Mesodermal cell (in vitro differentiated cells): ENCODE measurements around the gene DUS4L.

ENCODE experiments used
- H3K27ac ChIP-seq: 2 replicates; pipeline ENCODE4 v1.7.0; 2013; ENCODE audit warnings: mild to moderate bottlenecking, low read depth, low read length, moderate library complexity; ENCODE audit not compliant: severe bottlenecking
- H3K36me3 ChIP-seq: 2 replicates; pipeline ENCODE4 v1.7.1; 2013; ENCODE audit warnings: mild to moderate bottlenecking, low read length, moderate library complexity; ENCODE audit not compliant: control insufficient read depth, insufficient read depth
- H3K4me1 ChIP-seq: one replicate; pipeline ENCODE4 v1.7.1; 2013; ENCODE audit warnings: mild to moderate bottlenecking, low read length; ENCODE audit not compliant: insufficient read depth, control insufficient read depth, poor library complexity, severe bottlenecking
- H3K4me3 ChIP-seq: 2 replicates; pipeline ENCODE4 v1.7.0; 2013; ENCODE audit warnings: low read length, control low read depth, mild to moderate bottlenecking; ENCODE audit not compliant: insufficient read depth, poor library complexity, severe bottlenecking; ENCODE audit errors: extremely low read depth
- H3K9me3 ChIP-seq: 2 replicates; pipeline ENCODE4 v1.7.1; 2013; ENCODE audit warnings: mild to moderate bottlenecking, low read length, moderate library complexity; ENCODE audit not compliant: control insufficient read depth
- WGBS, 2 experiments: methylation state at CpG; one replicate each; pipeline ENCODE4 v1.1.5; 2013; ENCODE audit warnings: missing lambda C conversion rate in 2 of 2; ENCODE audit not compliant: insufficient coverage in 2 of 2; 5-methylcytosine and 5-hydroxymethylcytosine counted together

The DUS4L gene

DNA sequence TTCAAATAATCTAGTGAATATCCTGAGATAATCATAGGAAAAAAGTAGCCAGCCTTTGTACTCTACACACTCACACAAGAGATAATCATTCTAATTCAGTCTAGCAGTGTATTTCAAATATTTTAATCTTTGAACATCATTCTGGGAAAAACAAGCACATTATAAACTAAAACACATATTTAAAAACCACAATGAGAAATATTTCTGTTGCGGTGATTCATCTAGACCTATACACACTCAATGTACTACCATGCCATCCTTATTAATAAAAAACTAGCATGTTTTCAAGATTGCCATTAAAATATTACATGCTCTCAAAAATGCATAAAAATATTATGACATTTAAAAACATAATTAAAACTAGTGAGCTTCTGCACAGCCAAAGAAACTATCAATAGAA lies 11.8 kb upstream of the DUS4L start:
- H3K27ac ChIP-seq = no peak overlapping the region
- no peak overlapping the region for H3K4me3 ChIP-seq
- peaks cover 50% of the 10 kb centered on the region for H3K36me3 ChIP-seq
- WGBS, 2 experiments = no CpG with 5 or more reads among the region's 1 CpG
- no peaks in the 10 kb centered on the region for H3K4me1 ChIP-seq
- H3K9me3 ChIP-seq = no peaks in the 10 kb centered on the region

DNA sequence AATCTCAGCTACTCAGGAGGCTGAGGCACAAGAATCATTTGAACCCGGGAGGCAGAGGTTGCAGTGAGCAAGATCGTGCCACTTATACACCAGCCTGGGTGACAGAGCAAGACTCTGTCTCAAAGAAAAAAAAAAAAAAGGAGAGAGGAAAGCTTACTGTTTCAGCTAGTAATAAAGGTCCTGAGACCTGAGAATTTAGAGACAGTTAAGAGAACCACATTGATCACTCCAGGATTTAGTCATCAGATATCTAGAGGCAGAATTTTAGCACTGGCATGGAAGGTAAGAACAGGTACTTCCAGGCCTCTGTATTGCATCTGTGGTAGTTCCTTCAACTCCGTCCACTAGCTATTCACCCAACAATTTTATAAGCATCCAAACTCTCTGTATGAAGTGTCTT lies 7.9 kb upstream of the DUS4L start:
- 88 to 95% methylated on average over 1 to 2 of the region's 3 CpGs for WGBS, 2 experiments
- no peak overlapping the region for H3K27ac ChIP-seq
- H3K4me1 ChIP-seq = no peaks in the 10 kb centered on the region
- H3K9me3 ChIP-seq = no peaks in the 10 kb centered on the region
- no peak overlapping the region for H3K4me3 ChIP-seq
- peaks cover 48% of the 10 kb centered on the region for H3K36me3 ChIP-seq

DNA sequence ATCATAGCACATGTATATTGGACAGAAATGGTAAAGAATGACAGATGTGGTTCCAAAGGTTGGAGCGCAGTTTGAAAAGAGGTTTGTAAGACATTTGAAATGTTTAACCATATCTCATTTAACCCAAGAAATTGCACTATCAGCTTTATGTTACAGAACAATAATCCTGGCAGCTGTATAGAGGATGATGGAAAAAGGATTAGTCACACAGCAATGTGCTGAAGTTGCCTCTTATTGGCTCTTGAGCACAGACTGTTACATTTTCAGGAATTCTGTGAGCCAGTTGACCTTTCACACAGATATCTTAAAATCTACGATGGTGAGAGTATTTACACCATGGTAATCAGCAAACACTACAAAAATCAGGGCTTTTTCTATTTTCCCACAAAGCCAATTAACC lies 3.9 kb upstream of the DUS4L start:
- Histone ChIP-seq H3K27ac (no peak overlapping the region), H3K4me1 (peaks cover 13% of the 10 kb centered on the region), H3K36me3 (peaks cover 28% of the 10 kb centered on the region), H3K9me3 (no peaks in the 10 kb centered on the region), H3K4me3 (no peak overlapping the region)
- WGBS, 2 experiments = 75 to 86% methylated on average over 1 of the region's 2 CpGs

DNA sequence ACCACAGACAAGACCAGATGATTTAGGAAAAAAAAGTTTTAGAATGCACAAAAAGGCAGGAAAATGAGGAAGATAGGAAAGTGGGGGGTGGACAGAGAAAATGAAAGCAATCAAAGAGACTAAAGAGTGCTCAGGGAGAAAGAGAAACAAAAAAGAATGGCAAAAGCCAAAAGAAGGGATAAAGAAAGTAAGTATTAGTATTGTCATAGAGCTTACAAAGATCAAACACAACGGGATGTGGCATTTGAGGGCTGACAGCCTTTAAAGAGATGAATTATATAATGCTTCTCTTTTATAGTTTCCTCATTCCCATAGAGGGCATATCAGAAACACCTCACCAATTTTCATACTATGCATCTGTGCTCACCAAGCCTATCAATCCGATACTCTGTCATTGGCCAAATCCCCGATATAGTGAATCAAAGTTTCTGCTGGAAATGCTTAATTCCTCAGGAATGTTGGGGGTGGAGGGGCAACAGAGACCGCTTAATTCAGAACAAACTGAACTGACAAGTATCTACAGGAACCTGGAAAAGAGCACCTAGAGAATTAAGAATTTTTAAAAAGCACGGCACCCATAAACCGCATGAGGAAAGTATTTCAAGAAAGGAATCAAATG lies 2.8 kb upstream of the DUS4L start:
- Histone ChIP-seq H3K4me1 (peaks cover 15% of the 10 kb centered on the region), H3K36me3 (peaks cover 16% of the 10 kb centered on the region), H3K4me3 (no peak overlapping the region), H3K27ac (no peak overlapping the region), H3K9me3 (no peaks in the 10 kb centered on the region)
- 93 to 100% methylated on average over 3 to 4 of the region's 6 CpGs for WGBS, 2 experiments

DNA sequence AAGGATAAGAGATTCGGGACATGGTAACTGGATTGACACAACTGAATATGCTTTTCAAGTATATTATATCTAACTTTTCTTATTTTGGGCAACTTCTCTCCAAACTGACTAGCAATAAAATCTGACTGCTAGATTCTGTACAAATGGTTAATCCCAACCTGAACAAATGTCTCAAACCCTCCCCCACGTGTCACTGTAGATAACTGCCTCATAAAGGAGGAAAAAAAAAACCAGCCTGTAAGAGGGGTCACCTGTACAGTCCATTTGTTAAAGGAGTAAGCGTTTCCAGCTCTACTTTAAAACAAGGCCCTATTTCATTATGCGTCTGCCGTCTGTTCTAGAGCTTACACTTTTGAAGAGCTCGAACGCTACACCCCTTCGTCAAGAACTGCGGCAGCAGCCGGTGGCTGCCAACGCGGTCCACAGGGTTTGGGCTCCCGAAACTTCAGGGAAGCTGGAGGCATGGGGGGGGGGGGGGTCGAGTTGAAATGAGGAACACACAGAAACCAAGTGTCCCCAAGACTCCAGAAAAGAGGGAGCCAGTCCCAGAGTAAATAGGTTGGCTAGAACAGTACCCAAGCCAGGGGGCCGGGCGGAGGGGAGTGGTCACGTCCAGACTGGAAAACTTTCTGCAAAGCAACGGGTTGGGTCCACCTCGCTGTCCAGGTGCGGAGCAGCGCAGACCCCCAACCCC lies 543 bp upstream of the DUS4L start:
- H3K27ac ChIP-seq = peak overlapping the region; percentile 55
- H3K4me1 ChIP-seq = peaks cover 15% of the 10 kb centered on the region
- WGBS, 2 experiments = 0% methylated on average over 8 to 13 of the region's 21 CpGs
- no peaks in the 10 kb centered on the region for H3K36me3 ChIP-seq
- no peaks in the 10 kb centered on the region for H3K9me3 ChIP-seq
- H3K4me3 ChIP-seq = peak overlapping the region; percentile 84

DNA sequence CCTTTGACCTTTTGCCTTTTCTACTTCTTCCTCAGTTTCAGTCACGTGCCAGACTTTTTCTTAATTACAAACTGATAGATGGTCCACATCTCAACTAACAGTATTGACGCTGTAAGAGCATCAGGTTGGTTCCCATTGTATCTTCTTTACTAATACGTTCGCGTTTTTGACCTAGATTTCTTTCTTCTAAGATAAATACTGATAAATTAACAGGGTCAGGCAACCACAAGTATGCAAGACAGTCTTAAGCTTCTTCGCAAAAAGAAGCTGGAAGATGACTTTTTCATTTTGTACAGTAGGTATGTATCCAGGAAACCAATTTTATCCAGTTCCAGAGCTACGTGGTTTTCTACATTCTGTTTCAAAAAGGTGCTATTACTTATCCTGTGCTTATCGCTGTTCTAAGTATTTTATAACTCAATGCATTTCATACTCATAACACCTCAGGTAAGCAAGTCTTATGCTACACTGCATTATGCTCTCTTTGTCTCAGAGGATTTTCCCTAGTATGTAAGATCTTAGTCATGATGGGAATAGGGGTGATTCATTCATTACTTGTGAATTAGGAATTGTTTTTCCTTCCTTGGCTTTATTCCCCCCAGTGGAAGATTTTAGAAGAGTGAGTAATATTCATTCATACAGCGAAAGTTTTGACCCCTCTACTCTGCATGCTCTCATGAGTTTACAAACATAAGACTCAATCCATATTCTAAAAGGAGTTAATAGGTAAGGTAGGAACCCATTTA lies 955 bp downstream of the DUS4L start:
- Histone ChIP-seq H3K9me3 (no peaks in the 10 kb centered on the region), H3K4me3 (peak overlapping the region; percentile 84), H3K36me3 (no peaks in the 10 kb centered on the region), H3K27ac (peak overlapping the region; percentile 44), H3K4me1 (peaks cover 15% of the 10 kb centered on the region)
- WGBS, 2 experiments = 40 to 62% methylated on average over 3 to 5 of the region's 9 CpGs

DNA sequence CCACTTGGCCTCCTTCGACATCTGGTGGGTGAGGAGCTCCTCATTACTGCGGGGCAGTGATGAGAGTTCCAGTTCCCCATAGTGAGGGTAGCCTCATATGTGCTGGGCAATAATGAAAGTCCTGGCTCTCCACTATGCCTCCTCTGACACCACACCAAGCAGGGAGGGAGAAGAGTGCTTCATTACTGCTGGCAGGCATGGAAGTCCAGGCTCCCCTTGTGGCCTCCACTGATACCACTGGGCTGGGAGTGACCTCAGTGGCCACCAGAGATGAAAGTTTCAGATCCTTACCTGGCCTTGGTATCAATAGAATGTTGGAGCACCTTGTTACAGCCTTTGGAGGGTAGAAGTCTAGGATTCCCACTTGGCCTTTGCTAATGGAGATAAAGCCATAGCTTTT lies 6.5 kb downstream of the DUS4L start:
- Histone ChIP-seq H3K27ac (no peak overlapping the region), H3K4me3 (no peak overlapping the region), H3K4me1 (no peaks in the 10 kb centered on the region), H3K36me3 (peaks cover 19% of the 10 kb centered on the region), H3K9me3 (no peaks in the 10 kb centered on the region)
- WGBS, 2 experiments = no CpG with 5 or more reads among the region's 2 CpGs

DNA sequence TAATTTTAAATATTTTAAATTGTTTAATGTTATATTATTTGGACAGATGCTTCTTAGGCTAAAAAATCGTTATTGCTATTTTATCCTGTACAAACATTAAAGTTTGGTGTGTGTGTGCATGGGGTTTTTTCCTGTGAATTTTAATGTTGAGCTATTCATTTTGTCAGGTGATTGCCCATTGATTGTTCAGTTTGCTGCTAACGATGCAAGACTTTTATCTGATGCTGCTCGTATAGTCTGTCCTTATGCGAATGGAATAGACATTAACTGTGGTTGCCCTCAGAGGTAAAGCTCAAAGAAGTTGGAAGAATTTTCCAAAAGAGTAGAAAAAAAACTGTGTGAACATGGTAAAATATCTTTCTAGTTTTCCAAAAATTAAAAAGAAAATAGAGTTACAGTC lies 9.8 kb downstream of the DUS4L start:
- WGBS, 2 experiments = 83 to 86% methylated on average over 2 to 3 of the region's 4 CpGs
- H3K4me3 ChIP-seq = no peak overlapping the region
- no peak overlapping the region for H3K27ac ChIP-seq
- H3K9me3 ChIP-seq = no peaks in the 10 kb centered on the region
- peaks cover 24% of the 10 kb centered on the region for H3K36me3 ChIP-seq
- no peaks in the 10 kb centered on the region for H3K4me1 ChIP-seq

DNA sequence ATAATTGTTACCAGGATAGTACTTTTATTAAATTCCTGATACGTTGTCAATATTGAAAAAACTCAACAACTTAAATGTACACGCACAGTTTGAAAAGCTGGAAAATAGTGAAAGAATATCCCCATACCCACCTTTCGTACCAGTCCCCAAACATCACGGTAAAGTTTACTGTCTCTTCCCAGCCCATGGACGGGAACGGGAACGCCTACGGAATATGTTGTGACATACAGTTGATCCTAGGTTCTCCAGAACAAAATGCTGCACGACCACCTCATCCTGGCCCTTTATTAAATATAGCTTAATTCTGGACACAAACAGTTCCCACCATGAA lies 15.7 kb downstream of the DUS4L start:
- peak overlapping the region; percentile 68 for H3K4me3 ChIP-seq
- H3K9me3 ChIP-seq = no peaks in the 10 kb centered on the region
- H3K4me1 ChIP-seq = no peaks in the 10 kb centered on the region
- 4 to 7% methylated on average over 5 of the region's 9 CpGs for WGBS, 2 experiments
- peak overlapping the region; percentile 85 for H3K27ac ChIP-seq
- H3K36me3 ChIP-seq = peaks cover 7% of the 10 kb centered on the region

DNA sequence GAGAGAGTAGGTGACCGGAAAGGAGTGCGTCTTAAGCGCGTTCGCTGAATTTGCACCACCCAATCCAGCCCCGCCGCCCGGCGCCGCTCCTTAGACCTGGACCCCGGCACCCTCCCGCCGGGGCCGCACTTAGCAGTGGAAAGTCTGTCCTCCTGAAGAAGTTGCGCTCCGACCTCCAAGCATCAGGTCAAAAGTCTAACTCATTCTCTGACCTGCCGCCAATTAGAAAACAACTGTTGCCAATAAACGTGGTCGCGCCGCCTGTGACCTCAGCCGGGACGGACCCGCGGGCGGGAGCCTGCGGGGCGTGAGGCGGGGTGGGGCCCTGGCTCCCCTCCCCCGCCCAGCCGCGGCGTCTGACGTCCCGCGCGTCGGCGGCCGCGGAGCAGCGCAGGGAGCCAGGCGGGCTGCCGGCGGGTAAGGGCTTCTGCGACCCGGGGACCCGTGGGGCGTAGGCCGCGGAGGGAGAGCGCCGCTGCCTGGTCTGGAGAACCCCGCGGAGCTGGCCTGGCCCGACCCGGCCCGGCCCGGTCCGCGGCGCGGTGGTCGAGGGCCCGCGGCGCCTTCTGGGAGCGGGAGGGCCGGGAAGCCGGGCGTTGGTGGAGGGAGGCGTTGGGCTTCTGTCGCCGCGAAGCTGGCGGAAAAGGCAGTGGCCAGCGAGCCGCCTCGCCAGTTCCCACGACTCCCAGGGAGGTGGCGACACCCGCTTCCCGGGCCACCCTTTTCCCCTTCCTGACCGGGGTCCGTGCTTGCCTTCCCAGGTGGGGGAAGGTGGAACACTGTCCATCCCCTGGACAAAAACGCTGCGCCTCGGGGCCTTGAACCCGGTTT lies 16.3 kb downstream of the DUS4L start, which contains the start of gene BCAP29:
BCAP29 (plus strand) TSS at position 362 of the 831 bp plus-strand sequence. CDS start 527 bp downstream, outside the sequence.
- Histone ChIP-seq H3K4me3 (peak within 1 kb of the TSS; percentile 68), H3K36me3 (peaks cover 8% of the 10 kb centered on the region), H3K9me3 (no peaks in the 10 kb centered on the region), H3K4me1 (no peaks in the 10 kb centered on the region), H3K27ac (peak within 1 kb of the TSS; percentile 85)
- 0 to 1% methylated on average over 56 to 68 of the region's 89 CpGs for WGBS, 2 experiments
